Kidney epithelial cell (primary cell): Measurements from ENCODE around the gene FCN3. TPM values are rescaled to one million over a fixed set of nuclear protein-coding genes. Genes with fewer than 3 reads are reported as not detected.
A peak's percentile ranks its signal among the peaks of the same experiment; 100 is the strongest.

Experiments
- DNase-seq: peaks from one replicate; pipeline ENCODE4 v3.0.0-alpha.2; 2010; ENCODE audit warnings: low read depth
- H3K27me3 ChIP-seq: 2 replicates; pipeline ENCODE4 v1.6.0; 2011; ENCODE audit warnings: low read length; ENCODE audit not compliant: control insufficient read depth, insufficient read depth
- H3K36me3 ChIP-seq: 2 replicates; pipeline ENCODE4 v1.5.1; 2011; ENCODE audit warnings: low read length; ENCODE audit not compliant: control insufficient read depth, insufficient read depth
- H3K4me3 ChIP-seq: 2 replicates; pipeline ENCODE4 v1.5.1; 2011; ENCODE audit warnings: low read depth, mild to moderate bottlenecking, control low read depth, low read length
- CTCF ChIP-seq: IDR thresholded peaks from 2 replicates; pipeline ENCODE4 v1.5.1; 2011; ENCODE audit warnings: mild to moderate bottlenecking, moderate library complexity, low read length, control low read depth, inconsistent platforms; ENCODE audit not compliant: insufficient read depth, poor library complexity, severe bottlenecking
- total RNA-seq: library from RNA; depleted of rRNA; stranded (reverse); fragments of >200 nt; gene quantifications from 2 replicates; pipeline ENCODE4 v1.2.3, GENCODE V29; 2015

Gene FCN3
- total RNA-seq, 1 donor from 2014 or later: not detected

GRCh38 chr1:27331922-27332321 is 42.7 kb downstream of the FCN3 start:
- Histone ChIP-seq H3K27me3 (no peaks in the 10 kb centered on the region), H3K4me3 (no peak overlapping the region), H3K36me3 (peaks cover 1% of the 10 kb centered on the region)
- DNase-seq: no peak
- no peak for TF ChIP-seq CTCF

DNA sequence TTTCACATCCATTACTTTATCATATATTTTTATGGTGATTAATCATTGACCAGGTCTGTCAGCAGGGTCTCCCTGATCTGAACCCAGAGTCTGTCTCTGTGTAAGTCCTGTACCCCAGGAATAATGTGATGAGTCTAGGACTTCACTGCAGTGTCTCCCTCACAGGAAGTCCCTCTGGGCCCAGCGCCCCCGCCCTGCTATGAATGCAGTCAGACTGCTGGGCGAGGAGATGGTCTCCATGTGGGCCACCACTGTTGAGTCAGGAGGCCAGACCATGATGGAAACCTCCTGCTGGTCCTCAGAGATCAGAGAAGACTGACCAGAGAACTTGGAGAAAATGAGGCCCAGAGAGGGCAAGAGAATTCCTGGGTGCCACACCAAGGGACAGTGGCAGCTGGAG is 43.2 kb downstream of the FCN3 start:
- Histone ChIP-seq H3K4me3 (no peak overlapping the region), H3K27me3 (no peaks in the 10 kb centered on the region), H3K36me3 (peaks cover 1% of the 10 kb centered on the region)
- no peak for DNase-seq
- no peak for TF ChIP-seq CTCF

GRCh38 chr1:27330786-27331185 is 43.8 kb downstream of the FCN3 start:
- no peak overlapping the region for H3K4me3 ChIP-seq
- no peak for TF ChIP-seq CTCF
- peaks cover 1% of the 10 kb centered on the region for H3K36me3 ChIP-seq
- DNase-seq: no peak
- no peaks in the 10 kb centered on the region for H3K27me3 ChIP-seq

GRCh38 chr1:27327964-27328363 is 46.7 kb downstream of the FCN3 start:
- H3K36me3 ChIP-seq: no peaks in the 10 kb centered on the region
- TF ChIP-seq CTCF: no peak
- DNase-seq: no peak

DNA sequence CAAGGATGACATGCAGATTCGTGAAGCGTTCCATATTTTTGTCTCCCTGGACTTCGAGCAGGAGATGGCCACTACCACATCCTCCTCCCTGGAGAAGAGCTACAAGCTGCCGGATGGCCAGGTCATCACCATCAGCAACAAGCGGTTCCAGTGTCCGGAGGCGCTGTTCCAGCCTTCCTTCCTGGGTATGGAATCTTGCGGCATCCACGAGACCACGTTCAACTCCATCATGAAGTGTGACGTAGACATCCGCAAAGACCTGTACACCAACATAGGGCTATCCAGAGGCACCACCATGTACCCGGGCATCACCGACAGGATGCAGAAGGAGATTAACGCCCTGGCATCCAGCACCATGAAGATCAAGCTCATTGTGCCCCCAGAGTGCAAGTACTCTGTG is 49.3 kb downstream of the FCN3 start:
- Histone ChIP-seq H3K27me3 (no peaks in the 10 kb centered on the region), H3K4me3 (no peak overlapping the region), H3K36me3 (no peaks in the 10 kb centered on the region)
- no peak for DNase-seq
- no peak for TF ChIP-seq CTCF

More at GRCh38 chr1:27327964-27328363, 46.7 kb downstream of the FCN3 start:
- Histone ChIP-seq H3K4me3 (no peak overlapping the region), H3K27me3 (no peaks in the 10 kb centered on the region)

GRCh38 chr1:27322569-27323240 is 51.9 kb downstream of the FCN3 start:
- DNase-seq: no peak
- no peaks in the 10 kb centered on the region for H3K27me3 ChIP-seq
- no peak for TF ChIP-seq CTCF
- H3K36me3 ChIP-seq: no peaks in the 10 kb centered on the region
- H3K4me3 ChIP-seq: peak overlapping the region; percentile 98
